Stimulated activated CD8-positive, alpha-beta memory T cell treated with anti-CD3 and anti-CD28 coated beads, Interleukin-4, amount 100 ng/mL, for 1 hour (primary cell): ENCODE measurements around the gene REELD1.

Experiments
- DNase-seq, 2 donors: peaks; one replicate each; pipeline ENCODE4 v3.0.0-alpha.2; 2020; ENCODE audit warnings: low read depth in 2 of 2, low spot score in 1 of 2

REELD1 gene

DNA sequence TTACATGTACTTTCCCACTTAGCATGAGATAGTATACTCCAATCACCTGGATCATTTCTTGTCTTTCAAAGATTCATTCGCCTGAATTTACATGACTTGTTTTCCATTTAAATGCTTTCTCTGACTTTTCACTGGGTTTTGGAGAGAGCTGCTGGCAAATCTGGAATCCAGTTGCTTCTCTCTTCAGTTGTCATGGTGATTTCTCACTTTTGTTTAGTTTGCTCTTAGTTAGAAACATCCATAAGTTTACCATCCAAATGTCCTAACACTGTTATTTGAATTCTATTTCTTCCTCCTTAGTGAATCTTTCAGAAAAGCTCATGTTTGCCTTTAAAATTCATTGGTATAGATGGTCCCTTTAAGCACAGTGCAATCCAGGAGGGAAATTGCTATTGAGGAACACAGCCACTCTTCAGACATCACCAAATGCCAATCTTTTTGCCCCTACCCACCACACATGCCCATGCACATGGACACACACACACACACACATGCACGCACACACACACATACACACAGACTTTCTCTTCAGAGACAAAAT, 51.7 kb downstream of the REELD1 start:
- no peak for DNase-seq

- DNase-seq: no peak
Measured at GRCh38 chr4:146267826-146268225, 53.5 kb downstream of the REELD1 start.

DNA sequence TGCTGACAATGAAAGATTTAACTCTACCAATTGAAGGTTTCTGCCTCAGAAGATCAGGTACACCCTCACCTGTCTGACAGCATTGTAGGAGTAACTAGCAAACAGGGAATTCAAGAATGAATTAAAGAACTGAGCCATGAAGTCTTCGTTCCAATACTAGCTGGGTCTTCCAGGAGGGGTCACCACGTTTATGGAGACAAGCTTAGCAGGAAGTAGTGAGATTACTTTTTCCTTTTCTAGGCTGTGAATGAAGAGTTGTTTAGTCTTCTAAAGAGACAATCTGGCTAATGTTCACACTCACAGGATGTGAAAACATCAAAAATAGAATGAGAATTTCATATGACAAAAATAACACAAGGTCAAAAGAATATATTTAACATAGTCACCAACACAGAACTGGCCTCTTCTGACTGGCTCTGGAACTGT, 54.9 kb downstream of the REELD1 start:
- no peak for DNase-seq

DNA sequence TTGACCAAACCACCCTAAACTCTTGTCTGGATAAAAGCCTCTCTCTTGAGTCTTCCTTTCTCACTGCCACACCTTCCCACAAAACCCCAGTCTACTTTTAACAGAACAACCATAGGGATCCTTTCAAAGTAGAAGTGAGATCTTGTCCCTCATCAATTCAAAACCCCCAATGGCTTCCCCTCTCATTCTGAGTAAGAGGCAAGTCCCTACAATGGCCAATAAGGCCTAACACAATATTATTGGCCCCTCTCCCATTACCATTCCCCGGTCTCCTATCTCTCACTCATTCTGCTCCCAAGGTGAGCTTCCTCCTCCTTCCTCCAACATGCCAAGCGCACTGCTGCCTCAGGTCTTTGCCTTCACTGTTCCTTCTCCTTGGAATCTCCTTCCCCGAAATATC, 57.1 kb downstream of the REELD1 start:
- no peak for DNase-seq

- no peak for DNase-seq
Measured at GRCh38 chr4:146273204-146273901, 59.0 kb downstream of the REELD1 start.

GRCh38 chr4:146274774-146275173, 60.4 kb downstream of the REELD1 start:
- no peak for DNase-seq

DNA sequence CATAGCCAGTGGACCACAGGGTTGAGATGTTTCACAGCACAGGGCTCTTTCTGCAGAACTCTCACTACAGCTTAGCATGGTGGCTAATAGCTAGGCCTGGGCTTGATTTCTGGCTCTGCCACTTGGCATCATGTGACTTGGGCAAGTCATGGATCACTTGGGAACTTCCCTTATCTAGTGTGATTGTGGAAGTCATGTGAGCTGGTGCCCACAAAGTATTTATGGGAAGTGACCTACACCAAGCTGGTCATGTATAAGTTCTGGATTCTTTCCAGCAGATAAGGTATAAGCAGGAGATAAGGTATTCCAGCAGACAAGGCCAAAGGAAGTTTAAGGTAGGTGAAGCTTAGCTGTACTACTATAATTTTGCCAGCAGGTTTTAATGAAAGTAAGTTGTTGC, 61.0 kb downstream of the REELD1 start:
- no peak for DNase-seq

DNA sequence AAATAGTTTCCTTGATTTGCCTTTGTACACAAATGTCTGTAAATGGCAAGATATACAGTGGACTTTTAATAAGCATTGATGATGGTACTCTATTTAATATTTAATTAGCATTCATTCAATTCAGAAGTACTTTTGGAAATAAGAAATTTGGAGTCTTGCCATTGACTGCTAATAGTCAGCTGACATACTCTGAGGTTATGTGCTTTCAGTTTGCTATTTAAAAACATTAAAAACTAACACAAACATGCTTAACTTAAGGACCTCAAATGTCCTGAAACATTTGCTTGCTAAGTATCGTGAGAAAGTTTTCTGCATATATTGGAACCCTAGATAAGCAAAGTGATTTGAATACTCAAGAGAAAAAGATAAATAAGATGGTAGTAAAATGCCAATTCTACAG, 64.6 kb downstream of the REELD1 start:
- DNase-seq: no peak
